ENCODE data around the gene RPAP2.

Gene RPAP2

GRCh38 chr1:92442351-92442750 lies 143.5 kb downstream of the RPAP2 start:
- Mint-ChIP-seq H3K27ac (no peak overlapping the region), H3K9me3 (ENCODE audit: low read depth) (no peaks in the 10 kb centered on the region), H3K4me3 (no peak overlapping the region), H3K27me3 (no peaks in the 10 kb centered on the region), H3K36me3 (no peaks in the 10 kb centered on the region), H3K4me1 (ENCODE audit: low read depth) (peaks cover 16% of the 10 kb centered on the region)

- peak overlapping the region; percentile 4 for H3K27ac Mint-ChIP-seq
- peaks cover 16% of the 10 kb centered on the region for H3K4me1 Mint-ChIP-seq (ENCODE audit: low read depth)
- H3K36me3 Mint-ChIP-seq, result no peaks in the 10 kb centered on the region
- H3K9me3 Mint-ChIP-seq (ENCODE audit: low read depth), result no peaks in the 10 kb centered on the region
- no peak overlapping the region for H3K4me3 Mint-ChIP-seq
- H3K27me3 Mint-ChIP-seq, result no peaks in the 10 kb centered on the region
Measured at GRCh38 chr1:92443893-92444292, 145.0 kb downstream of the RPAP2 start.

- Mint-ChIP-seq H3K9me3 (ENCODE audit: low read depth) (no peaks in the 10 kb centered on the region), H3K27me3 (no peaks in the 10 kb centered on the region), H3K4me1 (ENCODE audit: low read depth) (peaks cover 12% of the 10 kb centered on the region), H3K4me3 (no peak overlapping the region), H3K36me3 (no peaks in the 10 kb centered on the region), H3K27ac (peak overlapping the region; percentile 4)
Measured at GRCh38 chr1:92444351-92444750, 145.5 kb downstream of the RPAP2 start.

GRCh38 chr1:92445865-92446264 lies 147.0 kb downstream of the RPAP2 start:
- H3K4me1 Mint-ChIP-seq (ENCODE audit: low read depth), result peaks cover 9% of the 10 kb centered on the region
- H3K27me3 Mint-ChIP-seq, result no peaks in the 10 kb centered on the region
- no peak overlapping the region for H3K4me3 Mint-ChIP-seq
- H3K27ac Mint-ChIP-seq, result no peak overlapping the region
- H3K36me3 Mint-ChIP-seq, result no peaks in the 10 kb centered on the region
- no peaks in the 10 kb centered on the region for H3K9me3 Mint-ChIP-seq (ENCODE audit: low read depth)

- Mint-ChIP-seq H3K27ac (no peak overlapping the region), H3K27me3 (no peaks in the 10 kb centered on the region), H3K36me3 (no peaks in the 10 kb centered on the region), H3K4me3 (no peak overlapping the region), H3K9me3 (ENCODE audit: low read depth) (no peaks in the 10 kb centered on the region), H3K4me1 (ENCODE audit: low read depth) (peaks cover 9% of the 10 kb centered on the region)
Measured at GRCh38 chr1:92446546-92446945, 147.7 kb downstream of the RPAP2 start.

GRCh38 chr1:92447033-92447681 lies 148.3 kb downstream of the RPAP2 start:
- peaks cover 9% of the 10 kb centered on the region for H3K4me1 Mint-ChIP-seq (ENCODE audit: low read depth)
- H3K4me3 Mint-ChIP-seq, result no peak overlapping the region
- H3K27me3 Mint-ChIP-seq, result no peaks in the 10 kb centered on the region
- H3K27ac Mint-ChIP-seq, result no peak overlapping the region
- H3K9me3 Mint-ChIP-seq (ENCODE audit: low read depth), result no peaks in the 10 kb centered on the region
- no peaks in the 10 kb centered on the region for H3K36me3 Mint-ChIP-seq

GRCh38 chr1:92447976-92448375 lies 149.1 kb downstream of the RPAP2 start:
- no peaks in the 10 kb centered on the region for H3K36me3 Mint-ChIP-seq
- peaks cover 9% of the 10 kb centered on the region for H3K4me1 Mint-ChIP-seq (ENCODE audit: low read depth)
- no peaks in the 10 kb centered on the region for H3K27me3 Mint-ChIP-seq
- H3K4me3 Mint-ChIP-seq, result no peak overlapping the region
- H3K27ac Mint-ChIP-seq, result no peak overlapping the region
- H3K9me3 Mint-ChIP-seq (ENCODE audit: low read depth), result no peaks in the 10 kb centered on the region
